Kidney epithelial cell (primary cell): ENCODE measurements around the gene RTEL1. TPM values are rescaled to one million over a fixed set of nuclear protein-coding genes. Genes with fewer than 3 reads are reported as not detected.

Experiments
- DNase-seq: peaks from one replicate; pipeline ENCODE4 v3.0.0-alpha.2; 2010; ENCODE audit warnings: low read depth
- H3K27me3 ChIP-seq: 2 replicates; pipeline ENCODE4 v1.6.0; 2011; ENCODE audit warnings: low read length; ENCODE audit not compliant: control insufficient read depth, insufficient read depth
- H3K36me3 ChIP-seq: 2 replicates; pipeline ENCODE4 v1.5.1; 2011; ENCODE audit warnings: low read length; ENCODE audit not compliant: control insufficient read depth, insufficient read depth
- H3K4me3 ChIP-seq: 2 replicates; pipeline ENCODE4 v1.5.1; 2011; ENCODE audit warnings: low read depth, mild to moderate bottlenecking, control low read depth, low read length
- CTCF ChIP-seq: IDR thresholded peaks from 2 replicates; pipeline ENCODE4 v1.5.1; 2011; ENCODE audit warnings: mild to moderate bottlenecking, moderate library complexity, low read length, control low read depth, inconsistent platforms; ENCODE audit not compliant: insufficient read depth, poor library complexity, severe bottlenecking
- total RNA-seq: library from RNA; depleted of rRNA; stranded (reverse); fragments of >200 nt; gene quantifications from 2 replicates; pipeline ENCODE4 v1.2.3, GENCODE V29; 2015

The RTEL1 gene
- total RNA-seq, 1 donor from 2014 or later: 30.7 TPM

DNA sequence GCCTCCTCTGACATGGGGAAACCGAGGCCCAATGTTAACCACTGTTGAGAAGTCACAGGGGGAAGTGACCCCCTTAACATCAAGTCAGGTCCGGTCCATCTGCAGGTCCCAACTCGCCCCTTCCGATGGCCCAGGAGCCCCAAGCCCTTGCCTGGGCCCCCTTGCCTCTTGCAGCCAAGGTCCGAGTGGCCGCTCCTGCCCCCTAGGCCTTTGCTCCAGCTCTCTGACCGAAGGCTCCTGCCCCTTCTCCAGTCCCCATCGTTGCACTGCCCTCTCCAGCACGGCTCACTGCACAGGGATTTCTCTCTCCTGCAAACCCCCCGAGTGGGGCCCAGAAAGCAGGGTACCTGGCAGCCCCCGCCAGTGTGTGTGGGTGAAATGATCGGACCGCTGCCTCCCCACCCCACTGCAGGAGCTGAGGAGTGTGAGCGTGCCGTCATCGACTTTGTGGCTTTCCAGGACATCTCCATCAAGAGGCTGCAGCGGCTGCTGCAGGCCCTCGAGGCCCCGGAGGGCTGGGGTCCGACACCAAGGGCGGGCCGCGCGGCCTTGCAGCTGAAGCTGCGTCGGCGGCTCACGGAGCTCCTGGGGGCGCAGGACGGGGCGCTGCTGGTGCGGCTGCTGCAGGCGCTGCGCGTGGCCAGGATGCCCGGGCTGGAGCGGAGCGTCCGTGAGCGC, 39.9 kb downstream of the RTEL1 start:
- Histone ChIP-seq H3K4me3 (peak overlapping the region; percentile 64), H3K36me3 (no peaks in the 10 kb centered on the region), H3K27me3 (no peaks in the 10 kb centered on the region)
- DNase-seq: no peak
- no peak for TF ChIP-seq CTCF

DNA sequence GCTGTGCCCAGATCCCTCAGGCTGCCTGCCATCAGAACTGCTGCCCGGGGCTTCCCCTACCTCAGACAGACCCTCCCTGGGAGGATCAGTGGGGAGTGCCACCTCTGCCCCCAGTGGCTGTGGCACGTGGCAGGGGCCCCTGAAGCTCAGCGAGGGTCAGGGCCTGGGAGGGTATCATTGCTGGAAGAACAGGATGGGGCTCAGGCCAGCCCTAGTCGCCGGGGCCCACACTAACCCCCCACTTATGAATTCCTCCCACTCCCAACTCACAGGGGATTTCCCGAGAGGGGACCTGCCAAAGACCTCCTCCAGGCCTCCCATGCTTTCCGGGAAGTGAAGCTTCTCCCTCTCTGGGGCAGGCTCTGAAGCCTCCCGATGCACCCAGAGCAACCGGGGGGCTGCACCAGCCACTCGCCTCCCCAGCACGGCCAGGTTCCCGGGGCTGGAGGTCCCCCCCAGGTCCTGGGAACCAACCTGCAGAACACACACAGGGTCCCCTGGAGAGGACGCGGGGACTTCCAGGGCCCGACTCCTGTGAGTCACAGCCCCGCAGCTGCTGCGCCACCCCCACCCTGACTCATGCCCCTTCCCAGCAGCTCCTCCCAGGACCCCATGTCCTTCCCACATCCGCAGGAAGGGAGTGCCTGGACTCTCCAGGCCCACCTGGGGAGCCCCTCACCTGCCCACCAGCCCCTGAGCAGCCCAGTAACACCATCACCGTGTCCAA, 40.8 kb downstream of the RTEL1 start:
- peak overlapping the region; percentile 64 for H3K4me3 ChIP-seq
- no peaks in the 10 kb centered on the region for H3K36me3 ChIP-seq
- no peak for TF ChIP-seq CTCF
- peak; percentile 75 for DNase-seq
- no peaks in the 10 kb centered on the region for H3K27me3 ChIP-seq

DNA sequence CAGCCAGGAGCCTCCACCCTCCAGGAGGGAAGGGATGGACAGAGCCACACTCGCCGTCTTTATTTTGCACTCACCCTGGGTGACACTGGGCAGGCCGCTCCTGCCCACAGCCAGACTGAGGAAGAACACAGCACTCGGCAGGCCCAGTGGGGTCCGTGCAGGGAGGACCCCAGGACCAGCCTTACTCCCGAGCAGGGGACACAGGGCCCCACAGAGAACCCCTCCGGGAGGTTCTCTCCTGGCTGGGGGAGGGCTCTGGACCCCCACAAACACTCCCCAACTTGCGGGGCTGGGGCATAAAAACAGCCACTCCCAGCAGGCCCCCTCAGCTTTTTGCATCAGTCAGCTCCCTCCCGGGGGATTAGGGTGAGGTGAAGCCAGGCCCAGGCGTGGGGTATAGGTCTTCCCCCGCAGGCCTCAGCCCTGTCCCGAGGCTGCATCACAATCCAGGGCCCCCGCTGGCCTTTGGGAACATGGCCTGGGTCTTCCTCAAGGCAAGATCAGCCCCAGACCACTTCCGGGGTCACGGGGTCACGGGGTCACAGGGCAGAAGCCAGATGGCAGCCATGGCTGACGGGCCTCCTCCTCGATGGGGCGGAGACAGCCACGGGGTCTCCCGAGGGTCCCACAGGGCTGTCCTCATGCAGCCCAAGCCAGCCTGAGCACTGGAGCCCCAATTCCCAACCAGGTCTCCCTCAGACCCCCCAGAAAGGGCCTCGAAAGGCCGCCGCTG, 41.5 kb downstream of the RTEL1 start:
- Histone ChIP-seq H3K27me3 (no peaks in the 10 kb centered on the region), H3K4me3 (no peak overlapping the region), H3K36me3 (no peaks in the 10 kb centered on the region)
- TF ChIP-seq CTCF: no peak
- no peak for DNase-seq

DNA sequence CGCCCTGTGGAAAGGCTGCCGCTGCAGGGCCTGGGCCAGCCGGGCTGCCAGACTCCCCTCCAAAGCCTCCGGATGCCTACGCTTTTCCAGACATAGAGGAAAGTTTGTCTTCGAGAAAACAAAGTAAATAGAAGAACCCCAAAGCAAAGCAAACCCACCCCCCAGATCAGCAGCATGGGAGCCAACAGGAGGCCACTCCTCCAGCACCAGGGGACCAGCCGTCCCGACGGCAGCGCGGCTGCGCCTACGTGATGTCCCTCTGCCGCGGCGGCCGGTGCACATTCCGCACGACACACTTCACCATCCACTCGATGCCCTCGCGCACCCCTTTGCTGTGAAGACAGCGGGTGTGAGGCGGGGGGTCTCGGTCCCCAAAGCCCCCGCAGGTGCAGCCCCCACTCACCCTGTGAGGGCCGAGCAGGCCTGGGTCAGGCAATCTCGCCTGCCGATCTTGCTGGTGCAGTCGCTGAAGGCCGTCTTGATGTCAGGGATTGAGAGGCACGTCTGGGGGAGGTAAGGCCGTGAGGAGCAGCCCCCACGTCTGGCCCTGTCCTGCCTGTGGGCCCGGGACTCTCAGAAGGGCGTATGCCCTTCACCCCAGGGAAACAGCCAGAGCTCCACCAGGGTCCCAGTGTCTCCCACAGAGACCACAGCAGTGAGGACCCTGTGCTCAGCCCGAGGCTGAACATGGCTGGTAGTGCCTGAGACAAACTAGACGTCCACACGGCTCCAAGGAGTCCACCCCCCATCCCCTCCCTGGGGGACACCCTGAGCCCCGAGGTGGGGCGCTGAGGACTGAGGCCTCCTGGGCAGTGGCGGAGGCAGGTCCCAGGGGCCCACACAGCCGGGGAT, 42.3 kb downstream of the RTEL1 start:
- H3K27me3 ChIP-seq: no peaks in the 10 kb centered on the region
- TF ChIP-seq CTCF: no peak
- no peak for DNase-seq
- H3K36me3 ChIP-seq: no peaks in the 10 kb centered on the region
- H3K4me3 ChIP-seq: no peak overlapping the region

GRCh38 chr20:63701051-63701328, 42.9 kb downstream of the RTEL1 start:
- TF ChIP-seq CTCF: no peak
- no peaks in the 10 kb centered on the region for H3K36me3 ChIP-seq

More at GRCh38 chr20:63701051-63701328, 42.9 kb downstream of the RTEL1 start:
- H3K4me3 ChIP-seq: no peak overlapping the region
- H3K27me3 ChIP-seq: no peaks in the 10 kb centered on the region
- DNase-seq: no peak
